Neuronal stem cell (in vitro differentiated cells): Measurements from ENCODE around the gene PCBP3.

Experiments used
- DNase-seq: peaks from one replicate; pipeline ENCODE4 v3.0.0-alpha.2; 2013; ENCODE audit warnings: low spot score
- H2AFZ ChIP-seq: one replicate; pipeline ENCODE4 v1.6.1; 2013; ENCODE audit warnings: mild to moderate bottlenecking, low read length, inconsistent platforms
- H2AK5ac ChIP-seq: 2 replicates; pipeline ENCODE4 v1.6.1; 2013; ENCODE audit warnings: low read depth, mild to moderate bottlenecking, inconsistent platforms, low read length, moderate library complexity, mixed read lengths
- H2BK120ac ChIP-seq: 2 replicates; pipeline ENCODE4 v1.6.1; 2013; ENCODE audit warnings: low read depth, mild to moderate bottlenecking, inconsistent platforms, low read length, moderate library complexity, mixed read lengths
- H2BK12ac ChIP-seq: one replicate; pipeline ENCODE4 v1.6.1; 2013; ENCODE audit warnings: low read length, inconsistent platforms
- H2BK15ac ChIP-seq: 2 replicates; pipeline ENCODE4 v1.6.1; 2013; ENCODE audit warnings: mild to moderate bottlenecking, low read length, inconsistent platforms, mixed read lengths
- H2BK5ac ChIP-seq: one replicate; pipeline ENCODE4 v1.6.1; 2013; ENCODE audit warnings: inconsistent platforms, mild to moderate bottlenecking, low read length, moderate library complexity
- H3K14ac ChIP-seq: one replicate; pipeline ENCODE4 v1.6.1; 2013; ENCODE audit warnings: low read length, inconsistent platforms
- H3K18ac ChIP-seq: 2 replicates; pipeline ENCODE4 v1.6.1; 2013; ENCODE audit warnings: low read length, inconsistent platforms
- H3K23ac ChIP-seq: 2 replicates; pipeline ENCODE4 v1.6.1; 2013; ENCODE audit warnings: low read depth, mild to moderate bottlenecking, mixed read lengths, low read length, inconsistent platforms; ENCODE audit not compliant: poor library complexity
- H3K27ac ChIP-seq: replicated peaks from 3 replicates; pipeline ENCODE4 v1.5.1; 2013; ENCODE audit warnings: low read length, inconsistent platforms
- H3K27me3 ChIP-seq, 3 experiments: 2 replicates each; pipeline ENCODE4 v1.6.1; 2013; ENCODE audit warnings: low read length in 3 of 3, mild to moderate bottlenecking in 2 of 3, inconsistent platforms in 1 of 3, low read depth in 1 of 3, mixed read lengths in 1 of 3, moderate library complexity in 1 of 3; ENCODE audit not compliant: control insufficient read depth in 3 of 3, insufficient read depth in 3 of 3
- H3K36me3 ChIP-seq, 2 donors: replicated peaks in 1 of 2; 2 replicates each; pipeline ENCODE4 v1.6.1; 2013; ENCODE audit warnings: low read length in 2 of 2; ENCODE audit not compliant: control insufficient read depth in 2 of 2, insufficient read depth in 2 of 2
- H3K4ac ChIP-seq: 2 replicates; pipeline ENCODE4 v1.6.1; 2013; ENCODE audit warnings: inconsistent platforms, mild to moderate bottlenecking, low read length, moderate library complexity
- H3K4me1 ChIP-seq, 2 donors: 1 replicate in 1 of 2; 2 replicates in 1 of 2; pipeline ENCODE4 v1.6.1; 2013; ENCODE audit warnings: low read length in 2 of 2, low read depth in 1 of 2; ENCODE audit not compliant: control insufficient read depth in 2 of 2, insufficient read depth in 1 of 2
- H3K4me2 ChIP-seq: one replicate; pipeline ENCODE4 v1.6.1; 2013; ENCODE audit warnings: mild to moderate bottlenecking, low read length, inconsistent platforms; ENCODE audit not compliant: insufficient read depth, poor library complexity, severe bottlenecking
- H3K4me3 ChIP-seq, 2 donors: 2 replicates each; pipeline ENCODE4 v1.5.1; 2013; ENCODE audit warnings: low read length in 2 of 2, mild to moderate bottlenecking in 2 of 2, inconsistent platforms in 1 of 2, moderate library complexity in 1 of 2
- H3K79me1 ChIP-seq: one replicate; pipeline ENCODE4 v1.6.1; 2013; ENCODE audit warnings: low read depth, mild to moderate bottlenecking, inconsistent platforms, low read length, moderate library complexity
- H3K9ac ChIP-seq: one replicate; pipeline ENCODE4 v1.6.1; 2013; ENCODE audit warnings: mild to moderate bottlenecking, low read depth, low read length, inconsistent platforms; ENCODE audit not compliant: poor library complexity
- H3K9me3 ChIP-seq, 2 donors: replicated peaks in 1 of 2; 2 replicates each; pipeline versions ENCODE3 to v1.6.1; 2013; ENCODE audit warnings: low read length in 2 of 2, mild to moderate bottlenecking in 2 of 2, inconsistent platforms in 1 of 2, low read depth in 1 of 2, mixed read lengths in 1 of 2, moderate library complexity in 1 of 2; ENCODE audit not compliant: control insufficient read depth in 2 of 2, insufficient read depth in 1 of 2
- H4K8ac ChIP-seq: one replicate; pipeline ENCODE4 v1.6.1; 2013; ENCODE audit warnings: low read depth, mild to moderate bottlenecking, inconsistent platforms, low read length, moderate library complexity
- H4K91ac ChIP-seq: one replicate; pipeline ENCODE4 v1.6.1; 2013; ENCODE audit warnings: low read length, low read depth, mild to moderate bottlenecking, inconsistent platforms; ENCODE audit not compliant: poor library complexity
- WGBS, 2 donors: extraction: QIAGEN DNeasy Blood & Tissue Kit; methylation state at CpG; one replicate each; pipeline ENCODE4 v1.1.7; 2013; ENCODE audit warnings: missing lambda C conversion rate in 2 of 2, mixed read lengths in 1 of 2; ENCODE audit not compliant: insufficient read length in 2 of 2, insufficient replicate concordance in 1 of 2; ENCODE audit errors: extremely low coverage in 2 of 2; 5-methylcytosine and 5-hydroxymethylcytosine counted together

PCBP3 gene

GRCh38 chr21:45845770-45846090 is 202.2 kb downstream of the PCBP3 start:
- H2BK120ac ChIP-seq = no peak overlapping the region
- no peak overlapping the region for H2AK5ac ChIP-seq
- no peak overlapping the region for H3K4me2 ChIP-seq
- no peaks in the 10 kb centered on the region for H3K79me1 ChIP-seq
- no peak overlapping the region for H2AFZ ChIP-seq
- no peaks in the 10 kb centered on the region for H3K36me3 ChIP-seq
- H3K27me3 ChIP-seq = no peaks in the 10 kb centered on the region
- no peak for DNase-seq
- H3K27ac ChIP-seq = no peak overlapping the region
- WGBS, 2 donors = no CpG with 5 or more reads among the region's 3 CpGs
- H3K18ac ChIP-seq = peak overlapping the region; percentile 37
- H3K9me3 ChIP-seq = peaks cover 5 to 7% of the 10 kb centered on the region in 2 donors
- H2BK12ac ChIP-seq = no peak overlapping the region
- H4K8ac ChIP-seq = no peak overlapping the region
- H3K23ac ChIP-seq = no peak overlapping the region
- H3K4me1 ChIP-seq = peaks cover 8 to 10% of the 10 kb centered on the region in 2 donors
- no peak overlapping the region for H3K14ac ChIP-seq
- H3K4me3 ChIP-seq = peak overlapping the region in 1 of 2 donors; percentile 38
- H3K4ac ChIP-seq = no peak overlapping the region
- peak overlapping the region; percentile 78 for H3K9ac ChIP-seq
- H2BK15ac ChIP-seq = no peak overlapping the region
- no peak overlapping the region for H4K91ac ChIP-seq
- H2BK5ac ChIP-seq = no peak overlapping the region

GRCh38 chr21:45846373-45847160 is 203.0 kb downstream of the PCBP3 start:
- no peaks in the 10 kb centered on the region for H3K79me1 ChIP-seq
- no peak overlapping the region for H3K23ac ChIP-seq
- H2BK15ac ChIP-seq = no peak overlapping the region
- no CpG with 5 or more reads among the region's 8 CpGs for WGBS, 2 donors
- no peak overlapping the region for H3K9ac ChIP-seq
- no peak overlapping the region for H2BK12ac ChIP-seq
- H2BK5ac ChIP-seq = no peak overlapping the region
- no peak overlapping the region for H4K8ac ChIP-seq
- H3K4ac ChIP-seq = no peak overlapping the region
- H2AFZ ChIP-seq = no peak overlapping the region
- H3K14ac ChIP-seq = no peak overlapping the region
- H4K91ac ChIP-seq = no peak overlapping the region
- H3K36me3 ChIP-seq = no peaks in the 10 kb centered on the region
- no peak overlapping the region for H2BK120ac ChIP-seq
- peaks cover 0 to 4% of the 10 kb centered on the region in 2 donors for H3K9me3 ChIP-seq
- H3K4me1 ChIP-seq = peaks cover 8 to 10% of the 10 kb centered on the region in 2 donors
- no peak overlapping the region for H3K4me2 ChIP-seq
- no peak overlapping the region for H2AK5ac ChIP-seq
- H3K27me3 ChIP-seq = no peaks in the 10 kb centered on the region
- no peak overlapping the region for H3K27ac ChIP-seq
- DNase-seq = no peak
- H3K4me3 ChIP-seq = no peak overlapping the region
- H3K18ac ChIP-seq = no peak overlapping the region

GRCh38 chr21:45847870-45848269 is 204.3 kb downstream of the PCBP3 start:
- no peak overlapping the region for H3K4me2 ChIP-seq
- H3K4me1 ChIP-seq = peaks cover 8 to 10% of the 10 kb centered on the region in 2 donors
- H3K4me3 ChIP-seq = no peak overlapping the region
- no peak overlapping the region for H2AFZ ChIP-seq
- H4K91ac ChIP-seq = no peak overlapping the region
- H3K9ac ChIP-seq = no peak overlapping the region
- no peak overlapping the region for H4K8ac ChIP-seq
- no CpG with 5 or more reads among the region's 10 CpGs for WGBS, 2 donors
- H2AK5ac ChIP-seq = no peak overlapping the region
- no peak overlapping the region for H3K23ac ChIP-seq
- no peak overlapping the region for H3K14ac ChIP-seq
- no peak overlapping the region for H3K27ac ChIP-seq
- DNase-seq = no peak
- no peak overlapping the region for H2BK15ac ChIP-seq
- H3K4ac ChIP-seq = no peak overlapping the region
- no peak overlapping the region for H2BK12ac ChIP-seq
- H2BK5ac ChIP-seq = no peak overlapping the region
- H3K79me1 ChIP-seq = no peaks in the 10 kb centered on the region
- H3K36me3 ChIP-seq = no peaks in the 10 kb centered on the region
- H2BK120ac ChIP-seq = no peak overlapping the region
- H3K18ac ChIP-seq = no peak overlapping the region
- H3K9me3 ChIP-seq = peaks cover 0 to 4% of the 10 kb centered on the region in 2 donors
- H3K27me3 ChIP-seq = no peaks in the 10 kb centered on the region

GRCh38 chr21:45848331-45848730 is 204.8 kb downstream of the PCBP3 start:
- no peak overlapping the region for H4K8ac ChIP-seq
- H3K4me3 ChIP-seq = no peak overlapping the region
- no peak overlapping the region for H2BK15ac ChIP-seq
- H3K23ac ChIP-seq = no peak overlapping the region
- H3K36me3 ChIP-seq = no peaks in the 10 kb centered on the region
- no peak overlapping the region for H3K18ac ChIP-seq
- H3K9ac ChIP-seq = no peak overlapping the region
- H3K4me2 ChIP-seq = no peak overlapping the region
- H2BK120ac ChIP-seq = no peak overlapping the region
- no peak overlapping the region for H2AFZ ChIP-seq
- H3K9me3 ChIP-seq = peaks cover 0 to 4% of the 10 kb centered on the region in 2 donors
- H3K27ac ChIP-seq = no peak overlapping the region
- DNase-seq = no peak
- H3K79me1 ChIP-seq = no peaks in the 10 kb centered on the region
- H3K14ac ChIP-seq = no peak overlapping the region
- H3K4ac ChIP-seq = no peak overlapping the region
- H2AK5ac ChIP-seq = no peak overlapping the region
- peaks cover 8 to 10% of the 10 kb centered on the region in 2 donors for H3K4me1 ChIP-seq
- H3K27me3 ChIP-seq = no peaks in the 10 kb centered on the region
- H2BK12ac ChIP-seq = no peak overlapping the region
- no peak overlapping the region for H4K91ac ChIP-seq
- no CpG with 5 or more reads among the region's 2 CpGs for WGBS, 2 donors
- H2BK5ac ChIP-seq = no peak overlapping the region
